Neural crest cell (in vitro differentiated cells): ENCODE results near the gene OSBP. TPM values are rescaled to one million over a fixed set of nuclear protein-coding genes. Genes with fewer than 3 reads are reported as not detected.
A peak's percentile ranks its signal among the peaks of the same experiment; 100 is the strongest.

ENCODE experiments used
- DNase-seq: peaks from one replicate; pipeline ENCODE4 v3.0.0; 2021; ENCODE audit warnings: low read depth, mixed read lengths, low spot score
- H3K27ac Mint-ChIP-seq: one replicate; pipeline ENCODE4 v1.8.0; 2021; ENCODE audit warnings: mild to moderate bottlenecking, mixed read lengths; ENCODE audit not compliant: unreplicated experiment
- H3K27me3 Mint-ChIP-seq: 2 replicates; pipeline ENCODE4 v1.8.0; 2021; ENCODE audit warnings: low read depth, mild to moderate bottlenecking, mixed read lengths
- H3K36me3 Mint-ChIP-seq: 2 replicates; pipeline ENCODE4 v1.8.0; 2021; ENCODE audit warnings: low read depth, mild to moderate bottlenecking, mixed read lengths
- H3K4me1 Mint-ChIP-seq: 2 replicates; pipeline ENCODE4 v1.8.0; 2021; ENCODE audit warnings: mixed read lengths
- H3K4me3 Mint-ChIP-seq: one replicate; pipeline ENCODE4 v1.8.0; 2021; ENCODE audit warnings: mild to moderate bottlenecking, mixed read lengths
- H3K9me3 Mint-ChIP-seq: 2 replicates; pipeline ENCODE4 v1.8.0; 2021; ENCODE audit warnings: mixed read lengths
- CTCF ChIP-seq: fragments of 200-600 bp; sonication (generic); conservative IDR thresholded peaks from 2 replicates; pipeline ENCODE4 v1.5.0; 2021; ENCODE audit warnings: antibody characterized with exemption, mild to moderate bottlenecking
- total RNA-seq: library from RNA; stranded (reverse); gene quantifications from 2 replicates; pipeline ENCODE4 v1.2.1, GENCODE V29; 2021

Gene OSBP
- total RNA-seq, 1 donor from 2014 or later = 30.5 TPM

- peak overlapping the region; percentile 95 for H3K27ac Mint-ChIP-seq
These were observed 55.7 kb downstream of the OSBP start for GRCh38 chr11:59559886-59560285.

GRCh38 chr11:59558270-59558643 is 57.3 kb downstream of the OSBP start:
- TF ChIP-seq CTCF = no peak
- Mint-ChIP-seq H3K27ac (no peak overlapping the region), H3K36me3 (peaks cover 8% of the 10 kb centered on the region), H3K27me3 (peaks cover 45% of the 10 kb centered on the region), H3K9me3 (peaks cover 2% of the 10 kb centered on the region), H3K4me3 (peak overlapping the region; percentile 99), H3K4me1 (peaks cover 43% of the 10 kb centered on the region)
- DNase-seq = no peak

More at GRCh38 chr11:59559886-59560285, 55.7 kb downstream of the OSBP start:
- no peak for TF ChIP-seq CTCF
- DNase-seq = no peak
- peaks cover 2% of the 10 kb centered on the region for H3K9me3 Mint-ChIP-seq
- peaks cover 8% of the 10 kb centered on the region for H3K36me3 Mint-ChIP-seq
- peak overlapping the region; percentile 99 for H3K4me3 Mint-ChIP-seq
- H3K27me3 Mint-ChIP-seq = peaks cover 45% of the 10 kb centered on the region
- H3K4me1 Mint-ChIP-seq = peaks cover 43% of the 10 kb centered on the region

- Mint-ChIP-seq H3K27me3 (peaks cover 51% of the 10 kb centered on the region), H3K4me3 (peak overlapping the region; percentile 99), H3K27ac (peak overlapping the region; percentile 64), H3K36me3 (peaks cover 8% of the 10 kb centered on the region), H3K4me1 (peaks cover 49% of the 10 kb centered on the region), H3K9me3 (peaks cover 2% of the 10 kb centered on the region)
- no peak for TF ChIP-seq CTCF
- no peak for DNase-seq
These were observed 58.6 kb downstream of the OSBP start for GRCh38 chr11:59556917-59557348.

GRCh38 chr11:59556115-59556916 is 59.3 kb downstream of the OSBP start:
- peak overlapping the region; percentile 99 for H3K4me3 Mint-ChIP-seq
- peaks cover 51% of the 10 kb centered on the region for H3K4me1 Mint-ChIP-seq
- DNase-seq = peak; percentile 80
- peaks cover 57% of the 10 kb centered on the region for H3K27me3 Mint-ChIP-seq
- H3K27ac Mint-ChIP-seq = peak overlapping the region; percentile 53
- TF ChIP-seq CTCF = no peak
- H3K9me3 Mint-ChIP-seq = peaks cover 2% of the 10 kb centered on the region
- H3K36me3 Mint-ChIP-seq = peaks cover 9% of the 10 kb centered on the region

- H3K27ac Mint-ChIP-seq = peak overlapping the region; percentile 53
- H3K4me3 Mint-ChIP-seq = peak overlapping the region; percentile 99
- peaks cover 14% of the 10 kb centered on the region for H3K36me3 Mint-ChIP-seq
- H3K9me3 Mint-ChIP-seq = peaks cover 2% of the 10 kb centered on the region
- H3K27me3 Mint-ChIP-seq = peaks cover 60% of the 10 kb centered on the region
- DNase-seq = no peak
- H3K4me1 Mint-ChIP-seq = peaks cover 53% of the 10 kb centered on the region
- no peak for TF ChIP-seq CTCF
These were observed 59.9 kb downstream of the OSBP start for GRCh38 chr11:59555601-59556114.
